A549 (cell line): ENCODE measurements around the gene ATP8A1.

Experiments used
- CHD2 ChIP-seq: fragments of 150-350 bp; IDR thresholded peaks from 2 replicates; pipeline ENCODE4 v1.6.1; 2014; ENCODE audit warnings: low read length; ENCODE audit not compliant: partially characterized antibody
- CTCF ChIP-seq: fragments of >200 bp; sonication (Bioruptor Twin); formaldehyde crosslinking; IDR thresholded peaks from 3 replicates; pipeline ENCODE4 v1.5.1; 2016
- HOXA7 ChIP-seq: fragments of 250-450 bp; sonication (Bioruptor Pico); IDR thresholded peaks from 2 replicates; pipeline ENCODE4 v1.5.0; 2020; ENCODE audit warnings: mild to moderate bottlenecking, moderate library complexity
- KDM1A ChIP-seq: fragments of 200-600 bp; sonication (generic); IDR thresholded peaks from 2 replicates; pipeline ENCODE4 v1.6.1; 2016; ENCODE audit warnings: low read depth, mild to moderate bottlenecking
- POLR2A ChIP-seq: IDR thresholded peaks from 2 replicates; pipeline ENCODE4 v1.6.1; 2012; ENCODE audit warnings: mild to moderate bottlenecking, low read length
- POLR2AphosphoS2 ChIP-seq: conservative IDR thresholded peaks from 2 replicates; pipeline ENCODE4 v1.6.1; 2012; ENCODE audit warnings: low read length, improper control_type of control experiment, inconsistent platforms
- REST ChIP-seq: fragments of 200-600 bp; sonication (generic); IDR thresholded peaks from 2 replicates; pipeline ENCODE4 v1.6.1; 2016; ENCODE audit warnings: antibody characterized with exemption, mild to moderate bottlenecking, moderate library complexity
- RFX5 ChIP-seq: fragments of 450-650 bp; IDR thresholded peaks from 2 replicates; pipeline ENCODE4 v1.7.1; 2014; ENCODE audit warnings: antibody characterized with exemption, mild to moderate bottlenecking, moderate library complexity
- RNF2 ChIP-seq: fragments of 200-600 bp; sonication (generic); IDR thresholded peaks from 2 replicates; pipeline ENCODE4 v1.6.1; 2016; ENCODE audit warnings: low read depth, mild to moderate bottlenecking, antibody characterized with exemption, moderate library complexity, borderline replicate concordance
- TP53 ChIP-seq: fragments of 250-450 bp; sonication (Bioruptor Pico); IDR thresholded peaks from 2 replicates; pipeline ENCODE4 v1.5.0; 2021; ENCODE audit warnings: mild to moderate bottlenecking, moderate library complexity
- ZFP36 ChIP-seq: fragments of 450-650 bp; IDR thresholded peaks from 2 replicates; pipeline ENCODE4 v1.6.1; 2014; ENCODE audit warnings: borderline replicate concordance; ENCODE audit not compliant: partially characterized antibody

GRCh38 chr4:42482516-42483327 lies 174.2 kb downstream of the ATP8A1 start:
- TF ChIP-seq REST, result no peak
- TF ChIP-seq POLR2A, result no peak
- no peak for TF ChIP-seq CTCF
- no peak for TF ChIP-seq RFX5
- TF ChIP-seq KDM1A, result no peak
- no peak for TF ChIP-seq TP53 (CRISPR knock-in tag)
- no peak for TF ChIP-seq CHD2
- TF ChIP-seq HOXA7 (CRISPR knock-in tag), result no peak
- TF ChIP-seq ZFP36, result no peak
- no peak for TF ChIP-seq RNF2
- TF ChIP-seq POLR2AphosphoS2, result no peak
